ENCODE measurements around the gene AGXT.

Gene AGXT

GRCh38 chr2:240899468-240899865 is 30.8 kb downstream of the AGXT start:
- no peak for DNase-seq (ENCODE audit: low read depth)

GRCh38 chr2:240900141-240900860 is 31.7 kb downstream of the AGXT start:
- DNase-seq (ENCODE audit: low read depth), result no peak

- no peak for DNase-seq (ENCODE audit: low read depth)
Measured at GRCh38 chr2:240901986-240902614, 33.5 kb downstream of the AGXT start.

GRCh38 chr2:240902615-240903041 is 34.0 kb downstream of the AGXT start:
- no peak for DNase-seq (ENCODE audit: low read depth)

GRCh38 chr2:240903191-240904060 is 34.8 kb downstream of the AGXT start:
- no peak for DNase-seq (ENCODE audit: low read depth)

GRCh38 chr2:240904216-240905175 is 35.9 kb downstream of the AGXT start:
- no peak for DNase-seq (ENCODE audit: low read depth)

GRCh38 chr2:240905176-240905781 is 36.7 kb downstream of the AGXT start:
- no peak for DNase-seq (ENCODE audit: low read depth)

GRCh38 chr2:240906141-240906910 is 37.7 kb downstream of the AGXT start, which contains the start of gene CROCC2:
CROCC2 (plus strand) TSS chr2:240906336; CDS start chr2:240906514, 178 bp downstream.
- DNase-seq (ENCODE audit: low read depth), result no peak

GRCh38 chr2:240906911-240907590 is 38.4 kb downstream of the AGXT start:
- DNase-seq (ENCODE audit: low read depth), result no peak

- DNase-seq (ENCODE audit: low read depth), result no peak
Measured at GRCh38 chr2:240909216-240909974, 40.8 kb downstream of the AGXT start.

- DNase-seq (ENCODE audit: low read depth), result no peak
Measured at GRCh38 chr2:240911641-240912265, 43.1 kb downstream of the AGXT start.

- DNase-seq (ENCODE audit: low read depth), result no peak
Measured at GRCh38 chr2:240912878-240913809, 44.5 kb downstream of the AGXT start.

GRCh38 chr2:240913810-240914644 is 45.4 kb downstream of the AGXT start:
- no peak for DNase-seq (ENCODE audit: low read depth)

GRCh38 chr2:240914645-240915525 is 46.3 kb downstream of the AGXT start:
- DNase-seq (ENCODE audit: low read depth), result no peak
